ENCODE results near the gene SERPINB4.
"Not testable (repeated sequence)": the region's sequence is repeated elsewhere in the genome, so short reads cannot be mapped to it uniquely, and the experiment has no call there.

SERPINB4 gene

GRCh38 chr18:63664571-63664970, 20.5 kb upstream of the SERPINB4 start:
- H3K9ac ChIP-seq (ENCODE audit: low read length) = no peak overlapping the region
- H3K9me3 ChIP-seq (ENCODE audit: low read length) = no peaks in the 10 kb centered on the region
- H3K4me3 ChIP-seq (ENCODE audit: low read depth in 1 of 2, low read length in 2 of 2) = no peak overlapping the region
- H3K27me3 ChIP-seq (ENCODE audit: control insufficient read depth in 1 of 2, insufficient read depth in 2 of 2, low read length in 2 of 2) = no peaks in the 10 kb centered on the region
- no peak overlapping the region for H3K27ac ChIP-seq (ENCODE audit: low read depth, low read length)
- H3K36me3 ChIP-seq (ENCODE audit: insufficient read depth, low read length) = no peaks in the 10 kb centered on the region
- no peaks in the 10 kb centered on the region for H3K4me1 ChIP-seq (ENCODE audit: insufficient read depth, low read length)

- H3K27ac ChIP-seq (ENCODE audit: low read depth, low read length); H3K4me3 ChIP-seq (ENCODE audit: low read depth in 1 of 2, low read length in 2 of 2); H3K9ac ChIP-seq (ENCODE audit: low read length); H3K9me3 ChIP-seq (ENCODE audit: low read length); H3K4me1 ChIP-seq (ENCODE audit: insufficient read depth, low read length); H3K36me3 ChIP-seq (ENCODE audit: insufficient read depth, low read length); H3K27me3 ChIP-seq (ENCODE audit: control insufficient read depth in 1 of 2, insufficient read depth in 2 of 2, low read length in 2 of 2): not testable (repeated sequence)
These were observed 17.7 kb upstream of the SERPINB4 start, which contains the start of gene SERPINB3 for GRCh38 chr18:63661750-63662149. Gene SERPINB3 (minus strand): TSS chr18:63661893. CDS start chr18:63661216, 677 bp downstream.

GRCh38 chr18:63658920-63659319, 14.9 kb upstream of the SERPINB4 start:
- H3K27me3 ChIP-seq (ENCODE audit: control insufficient read depth in 1 of 2, insufficient read depth in 2 of 2, low read length in 2 of 2); H3K36me3 ChIP-seq (ENCODE audit: insufficient read depth, low read length); H3K27ac ChIP-seq (ENCODE audit: low read depth, low read length); H3K4me3 ChIP-seq (ENCODE audit: low read depth in 1 of 2, low read length in 2 of 2); H3K9ac ChIP-seq (ENCODE audit: low read length); H3K9me3 ChIP-seq (ENCODE audit: low read length); H3K4me1 ChIP-seq (ENCODE audit: insufficient read depth, low read length): not testable (repeated sequence)

- not testable (repeated sequence) for H3K4me3 ChIP-seq (ENCODE audit: low read depth in 1 of 2, low read length in 2 of 2); H3K27ac ChIP-seq (ENCODE audit: low read depth, low read length); H3K36me3 ChIP-seq (ENCODE audit: insufficient read depth, low read length); H3K4me1 ChIP-seq (ENCODE audit: insufficient read depth, low read length); H3K27me3 ChIP-seq (ENCODE audit: control insufficient read depth in 1 of 2, insufficient read depth in 2 of 2, low read length in 2 of 2); H3K9ac ChIP-seq (ENCODE audit: low read length); H3K9me3 ChIP-seq (ENCODE audit: low read length)
These were observed 6.2 kb upstream of the SERPINB4 start for GRCh38 chr18:63650271-63650670.

- no peak overlapping the region for H3K9ac ChIP-seq (ENCODE audit: low read length)
- no peaks in the 10 kb centered on the region for H3K9me3 ChIP-seq (ENCODE audit: low read length)
- H3K4me3 ChIP-seq (ENCODE audit: low read depth in 1 of 2, low read length in 2 of 2) = no peak overlapping the region
- H3K27ac ChIP-seq (ENCODE audit: low read depth, low read length) = no peak overlapping the region
- H3K27me3 ChIP-seq (ENCODE audit: control insufficient read depth in 1 of 2, insufficient read depth in 2 of 2, low read length in 2 of 2) = no peaks in the 10 kb centered on the region
- no peaks in the 10 kb centered on the region for H3K36me3 ChIP-seq (ENCODE audit: insufficient read depth, low read length)
- H3K4me1 ChIP-seq (ENCODE audit: insufficient read depth, low read length) = no peaks in the 10 kb centered on the region
These were observed 4.2 kb upstream of the SERPINB4 start for GRCh38 chr18:63648241-63648640.

- H3K9ac ChIP-seq (ENCODE audit: low read length) = no peak overlapping the region
- H3K4me1 ChIP-seq (ENCODE audit: insufficient read depth, low read length) = no peaks in the 10 kb centered on the region
- no peak overlapping the region for H3K27ac ChIP-seq (ENCODE audit: low read depth, low read length)
- no peak overlapping the region for H3K4me3 ChIP-seq (ENCODE audit: low read depth in 1 of 2, low read length in 2 of 2)
- no peaks in the 10 kb centered on the region for H3K36me3 ChIP-seq (ENCODE audit: insufficient read depth, low read length)
- H3K27me3 ChIP-seq (ENCODE audit: control insufficient read depth in 1 of 2, insufficient read depth in 2 of 2, low read length in 2 of 2) = no peaks in the 10 kb centered on the region
- no peaks in the 10 kb centered on the region for H3K9me3 ChIP-seq (ENCODE audit: low read length)
These were observed 2.9 kb upstream of the SERPINB4 start for GRCh38 chr18:63646936-63647335.

GRCh38 chr18:63644694-63645093, 638 bp upstream of the SERPINB4 start:
- not testable (repeated sequence) for H3K36me3 ChIP-seq (ENCODE audit: insufficient read depth, low read length); H3K9me3 ChIP-seq (ENCODE audit: low read length); H3K9ac ChIP-seq (ENCODE audit: low read length); H3K27me3 ChIP-seq (ENCODE audit: control insufficient read depth in 1 of 2, insufficient read depth in 2 of 2, low read length in 2 of 2); H3K4me1 ChIP-seq (ENCODE audit: insufficient read depth, low read length); H3K27ac ChIP-seq (ENCODE audit: low read depth, low read length); H3K4me3 ChIP-seq (ENCODE audit: low read depth in 1 of 2, low read length in 2 of 2)

- H3K9ac ChIP-seq (ENCODE audit: low read length); H3K36me3 ChIP-seq (ENCODE audit: insufficient read depth, low read length); H3K4me3 ChIP-seq (ENCODE audit: low read depth in 1 of 2, low read length in 2 of 2); H3K27ac ChIP-seq (ENCODE audit: low read depth, low read length); H3K4me1 ChIP-seq (ENCODE audit: insufficient read depth, low read length); H3K9me3 ChIP-seq (ENCODE audit: low read length); H3K27me3 ChIP-seq (ENCODE audit: control insufficient read depth in 1 of 2, insufficient read depth in 2 of 2, low read length in 2 of 2): not testable (repeated sequence)
These were observed 1.2 kb downstream of the SERPINB4 start for GRCh38 chr18:63642668-63643356.

GRCh38 chr18:63641157-63641680, 2.8 kb downstream of the SERPINB4 start:
- H3K9me3 ChIP-seq (ENCODE audit: low read length); H3K36me3 ChIP-seq (ENCODE audit: insufficient read depth, low read length); H3K4me1 ChIP-seq (ENCODE audit: insufficient read depth, low read length); H3K9ac ChIP-seq (ENCODE audit: low read length); H3K27me3 ChIP-seq (ENCODE audit: control insufficient read depth in 1 of 2, insufficient read depth in 2 of 2, low read length in 2 of 2); H3K4me3 ChIP-seq (ENCODE audit: low read depth in 1 of 2, low read length in 2 of 2); H3K27ac ChIP-seq (ENCODE audit: low read depth, low read length): not testable (repeated sequence)

- Histone ChIP-seq H3K4me3 (ENCODE audit: low read depth in 1 of 2, low read length in 2 of 2) (no peak overlapping the region), H3K27ac (ENCODE audit: low read depth, low read length) (no peak overlapping the region), H3K9me3 (ENCODE audit: low read length) (peaks cover 4% of the 10 kb centered on the region), H3K4me1 (ENCODE audit: insufficient read depth, low read length) (no peaks in the 10 kb centered on the region), H3K36me3 (ENCODE audit: insufficient read depth, low read length) (no peaks in the 10 kb centered on the region), H3K9ac (ENCODE audit: low read length) (no peak overlapping the region), H3K27me3 (ENCODE audit: control insufficient read depth in 1 of 2, insufficient read depth in 2 of 2, low read length in 2 of 2) (no peaks in the 10 kb centered on the region)
These were observed 6.4 kb downstream of the SERPINB4 start for GRCh38 chr18:63637703-63638102.

- no peaks in the 10 kb centered on the region for H3K27me3 ChIP-seq (ENCODE audit: control insufficient read depth in 1 of 2, insufficient read depth in 2 of 2, low read length in 2 of 2)
- H3K9ac ChIP-seq (ENCODE audit: low read length) = no peak overlapping the region
- no peak overlapping the region for H3K27ac ChIP-seq (ENCODE audit: low read depth, low read length)
- no peak overlapping the region for H3K4me3 ChIP-seq (ENCODE audit: low read depth in 1 of 2, low read length in 2 of 2)
- no peaks in the 10 kb centered on the region for H3K4me1 ChIP-seq (ENCODE audit: insufficient read depth, low read length)
- H3K36me3 ChIP-seq (ENCODE audit: insufficient read depth, low read length) = no peaks in the 10 kb centered on the region
- peaks cover 5% of the 10 kb centered on the region for H3K9me3 ChIP-seq (ENCODE audit: low read length)
These were observed 16.2 kb downstream of the SERPINB4 start for GRCh38 chr18:63627819-63628218.

GRCh38 chr18:63626431-63626830, 17.6 kb downstream of the SERPINB4 start:
- no peaks in the 10 kb centered on the region for H3K27me3 ChIP-seq (ENCODE audit: control insufficient read depth in 1 of 2, insufficient read depth in 2 of 2, low read length in 2 of 2)
- no peak overlapping the region for H3K4me3 ChIP-seq (ENCODE audit: low read depth in 1 of 2, low read length in 2 of 2)
- H3K36me3 ChIP-seq (ENCODE audit: insufficient read depth, low read length) = no peaks in the 10 kb centered on the region

More at GRCh38 chr18:63626431-63626830, 17.6 kb downstream of the SERPINB4 start:
- Histone ChIP-seq H3K4me1 (ENCODE audit: insufficient read depth, low read length) (no peaks in the 10 kb centered on the region), H3K9me3 (ENCODE audit: low read length) (peaks cover 5% of the 10 kb centered on the region), H3K9ac (ENCODE audit: low read length) (no peak overlapping the region), H3K27ac (ENCODE audit: low read depth, low read length) (no peak overlapping the region)

All from muscle layer of colon (tissue), 2 donors.